ENCODE measurements around the gene OGFR.

OGFR gene

GRCh38 chr20:62784497-62784896 lies 20.1 kb upstream of the OGFR start:
- no CpG with 5 or more reads among the region's 16 CpGs for WGBS (ENCODE audit: insufficient coverage, insufficient read length)
- Histone ChIP-seq H3K27me3 (ENCODE audit: control insufficient read depth, insufficient read depth, low read length) (no peaks in the 10 kb centered on the region), H3K36me3 (ENCODE audit: control insufficient read depth, insufficient read depth, low read length) (no peaks in the 10 kb centered on the region), H3K27ac (ENCODE audit: low read length) (no peak overlapping the region), H3K4me3 (ENCODE audit: low read length) (no peak overlapping the region), H3K9me3 (ENCODE audit: control insufficient read depth, insufficient read depth, low read length) (no peaks in the 10 kb centered on the region), H3K4me1 (ENCODE audit: control insufficient read depth, insufficient read depth, low read length) (no peaks in the 10 kb centered on the region; the same call in 1 of the 2 replicates)
- no peak for DNase-seq (ENCODE audit: low read depth, low spot score)

- WGBS (ENCODE audit: insufficient coverage, insufficient read length): no CpG with 5 or more reads among the region's 11 CpGs
- H3K27me3 ChIP-seq (ENCODE audit: control insufficient read depth, insufficient read depth, low read length): no peaks in the 10 kb centered on the region
These were observed 19.2 kb upstream of the OGFR start for GRCh38 chr20:62785393-62785792.

GRCh38 chr20:62786157-62786556 lies 18.5 kb upstream of the OGFR start:
- DNase-seq (ENCODE audit: low read depth, low spot score): no peak
- WGBS (ENCODE audit: insufficient coverage, insufficient read length): no CpG with 5 or more reads among the region's 13 CpGs
- Histone ChIP-seq H3K36me3 (ENCODE audit: control insufficient read depth, insufficient read depth, low read length) (no peaks in the 10 kb centered on the region), H3K27me3 (ENCODE audit: control insufficient read depth, insufficient read depth, low read length) (no peaks in the 10 kb centered on the region), H3K4me1 (ENCODE audit: control insufficient read depth, insufficient read depth, low read length) (no peaks in the 10 kb centered on the region; the same call in 1 of the 2 replicates), H3K27ac (ENCODE audit: low read length) (no peak overlapping the region), H3K9me3 (ENCODE audit: control insufficient read depth, insufficient read depth, low read length) (no peaks in the 10 kb centered on the region), H3K4me3 (ENCODE audit: low read length) (no peak overlapping the region)

More at GRCh38 chr20:62785393-62785792, 19.2 kb upstream of the OGFR start:
- Histone ChIP-seq H3K9me3 (ENCODE audit: control insufficient read depth, insufficient read depth, low read length) (no peaks in the 10 kb centered on the region), H3K27ac (ENCODE audit: low read length) (no peak overlapping the region), H3K36me3 (ENCODE audit: control insufficient read depth, insufficient read depth, low read length) (no peaks in the 10 kb centered on the region), H3K4me1 (ENCODE audit: control insufficient read depth, insufficient read depth, low read length) (no peaks in the 10 kb centered on the region; the same call in 1 of the 2 replicates), H3K4me3 (ENCODE audit: low read length) (no peak overlapping the region)
- no peak for DNase-seq (ENCODE audit: low read depth, low spot score)

GRCh38 chr20:62787321-62787720 lies 17.3 kb upstream of the OGFR start:
- Histone ChIP-seq H3K4me1 (ENCODE audit: control insufficient read depth, insufficient read depth, low read length) (no peaks in the 10 kb centered on the region; the same call in 1 of the 2 replicates), H3K27me3 (ENCODE audit: control insufficient read depth, insufficient read depth, low read length) (no peaks in the 10 kb centered on the region), H3K36me3 (ENCODE audit: control insufficient read depth, insufficient read depth, low read length) (no peaks in the 10 kb centered on the region), H3K4me3 (ENCODE audit: low read length) (no peak overlapping the region), H3K27ac (ENCODE audit: low read length) (no peak overlapping the region), H3K9me3 (ENCODE audit: control insufficient read depth, insufficient read depth, low read length) (no peaks in the 10 kb centered on the region)
- no peak for DNase-seq (ENCODE audit: low read depth, low spot score)
- no CpG with 5 or more reads among the region's 7 CpGs for WGBS (ENCODE audit: insufficient coverage, insufficient read length)

GRCh38 chr20:62787866-62788265 lies 16.8 kb upstream of the OGFR start:
- no peaks in the 10 kb centered on the region for H3K27me3 ChIP-seq (ENCODE audit: control insufficient read depth, insufficient read depth, low read length)
- H3K4me1 ChIP-seq (ENCODE audit: control insufficient read depth, insufficient read depth, low read length): no peaks in the 10 kb centered on the region; the same call in 1 of the 2 replicates
- no CpG with 5 or more reads among the region's 5 CpGs for WGBS (ENCODE audit: insufficient coverage, insufficient read length)
- H3K27ac ChIP-seq (ENCODE audit: low read length): no peak overlapping the region
- H3K9me3 ChIP-seq (ENCODE audit: control insufficient read depth, insufficient read depth, low read length): no peaks in the 10 kb centered on the region
- H3K4me3 ChIP-seq (ENCODE audit: low read length): no peak overlapping the region
- no peak for DNase-seq (ENCODE audit: low read depth, low spot score)
- H3K36me3 ChIP-seq (ENCODE audit: control insufficient read depth, insufficient read depth, low read length): no peaks in the 10 kb centered on the region

- Histone ChIP-seq H3K27ac (ENCODE audit: low read length) (no peak overlapping the region), H3K4me1 (ENCODE audit: control insufficient read depth, insufficient read depth, low read length) (peaks cover under 1% of the 10 kb centered on the region), H3K9me3 (ENCODE audit: control insufficient read depth, insufficient read depth, low read length) (no peaks in the 10 kb centered on the region), H3K27me3 (ENCODE audit: control insufficient read depth, insufficient read depth, low read length) (no peaks in the 10 kb centered on the region), H3K4me3 (ENCODE audit: low read length) (no peak overlapping the region), H3K36me3 (ENCODE audit: control insufficient read depth, insufficient read depth, low read length) (no peaks in the 10 kb centered on the region)
- WGBS (ENCODE audit: insufficient coverage, insufficient read length): no CpG with 5 or more reads among the region's 15 CpGs
- DNase-seq (ENCODE audit: low read depth, low spot score): no peak
These were observed 16.0 kb upstream of the OGFR start for GRCh38 chr20:62788607-62789006.

GRCh38 chr20:62790075-62790474 lies 14.6 kb upstream of the OGFR start:
- no peaks in the 10 kb centered on the region for H3K27me3 ChIP-seq (ENCODE audit: control insufficient read depth, insufficient read depth, low read length)

GRCh38 chr20:62791301-62792181 lies 13.1 kb upstream of the OGFR start:
- H3K4me3 ChIP-seq (ENCODE audit: low read length): no peak overlapping the region; the same call in 1 of the 2 replicates
- H3K9me3 ChIP-seq (ENCODE audit: control insufficient read depth, insufficient read depth, low read length): no peaks in the 10 kb centered on the region
- H3K36me3 ChIP-seq (ENCODE audit: control insufficient read depth, insufficient read depth, low read length): no peaks in the 10 kb centered on the region
- H3K4me1 ChIP-seq (ENCODE audit: control insufficient read depth, insufficient read depth, low read length): peaks cover 4% of the 10 kb centered on the region
- H3K27ac ChIP-seq (ENCODE audit: low read length): no peak overlapping the region
- no peaks in the 10 kb centered on the region for H3K27me3 ChIP-seq (ENCODE audit: control insufficient read depth, insufficient read depth, low read length)
- no peak for DNase-seq (ENCODE audit: low read depth, low spot score)
- no CpG with 5 or more reads among the region's 23 CpGs for WGBS (ENCODE audit: insufficient coverage, insufficient read length)

More at GRCh38 chr20:62790075-62790474, 14.6 kb upstream of the OGFR start:
- no CpG with 5 or more reads among the region's 12 CpGs for WGBS (ENCODE audit: insufficient coverage, insufficient read length)
- no peak overlapping the region for H3K27ac ChIP-seq (ENCODE audit: low read length)
- H3K4me3 ChIP-seq (ENCODE audit: low read length): no peak overlapping the region
- no peak for DNase-seq (ENCODE audit: low read depth, low spot score)
- H3K36me3 ChIP-seq (ENCODE audit: control insufficient read depth, insufficient read depth, low read length): no peaks in the 10 kb centered on the region
- no peaks in the 10 kb centered on the region for H3K9me3 ChIP-seq (ENCODE audit: control insufficient read depth, insufficient read depth, low read length)
- peaks cover 4% of the 10 kb centered on the region for H3K4me1 ChIP-seq (ENCODE audit: control insufficient read depth, insufficient read depth, low read length)

GRCh38 chr20:62792182-62792939 lies 12.3 kb upstream of the OGFR start:
- WGBS (ENCODE audit: insufficient coverage, insufficient read length): no CpG with 5 or more reads among the region's 9 CpGs
- Histone ChIP-seq H3K4me1 (ENCODE audit: control insufficient read depth, insufficient read depth, low read length) (peaks cover 4% of the 10 kb centered on the region), H3K9me3 (ENCODE audit: control insufficient read depth, insufficient read depth, low read length) (no peaks in the 10 kb centered on the region), H3K36me3 (ENCODE audit: control insufficient read depth, insufficient read depth, low read length) (no peaks in the 10 kb centered on the region), H3K27me3 (ENCODE audit: control insufficient read depth, insufficient read depth, low read length) (no peaks in the 10 kb centered on the region), H3K27ac (ENCODE audit: low read length) (no peak overlapping the region), H3K4me3 (ENCODE audit: low read length) (no peak overlapping the region)
- no peak for DNase-seq (ENCODE audit: low read depth, low spot score)

- no peak overlapping the region for H3K27ac ChIP-seq (ENCODE audit: low read length)
These were observed 11.5 kb upstream of the OGFR start for GRCh38 chr20:62792940-62793756.

More at GRCh38 chr20:62792940-62793756, 11.5 kb upstream of the OGFR start:
- H3K4me1 ChIP-seq (ENCODE audit: control insufficient read depth, insufficient read depth, low read length): peaks cover 4% of the 10 kb centered on the region
- no CpG with 5 or more reads among the region's 22 CpGs for WGBS (ENCODE audit: insufficient coverage, insufficient read length)
- H3K4me3 ChIP-seq (ENCODE audit: low read length): no peak overlapping the region
- no peaks in the 10 kb centered on the region for H3K9me3 ChIP-seq (ENCODE audit: control insufficient read depth, insufficient read depth, low read length)
- H3K36me3 ChIP-seq (ENCODE audit: control insufficient read depth, insufficient read depth, low read length): 0 out of 2 replicates have a peak, but pooled peaks cover under 1% of the 10 kb centered on the region
- no peaks in the 10 kb centered on the region for H3K27me3 ChIP-seq (ENCODE audit: control insufficient read depth, insufficient read depth, low read length)
- DNase-seq (ENCODE audit: low read depth, low spot score): no peak
